ENCODE results near the gene TAB2. TPM values are rescaled to one million over a fixed set of nuclear protein-coding genes. Genes with fewer than 3 reads are reported as not detected.

The TAB2 gene
- total RNA-seq, 4 donors from 2014 or later, result 80.2 to 98.8 (median 91.2) TPM

DNA sequence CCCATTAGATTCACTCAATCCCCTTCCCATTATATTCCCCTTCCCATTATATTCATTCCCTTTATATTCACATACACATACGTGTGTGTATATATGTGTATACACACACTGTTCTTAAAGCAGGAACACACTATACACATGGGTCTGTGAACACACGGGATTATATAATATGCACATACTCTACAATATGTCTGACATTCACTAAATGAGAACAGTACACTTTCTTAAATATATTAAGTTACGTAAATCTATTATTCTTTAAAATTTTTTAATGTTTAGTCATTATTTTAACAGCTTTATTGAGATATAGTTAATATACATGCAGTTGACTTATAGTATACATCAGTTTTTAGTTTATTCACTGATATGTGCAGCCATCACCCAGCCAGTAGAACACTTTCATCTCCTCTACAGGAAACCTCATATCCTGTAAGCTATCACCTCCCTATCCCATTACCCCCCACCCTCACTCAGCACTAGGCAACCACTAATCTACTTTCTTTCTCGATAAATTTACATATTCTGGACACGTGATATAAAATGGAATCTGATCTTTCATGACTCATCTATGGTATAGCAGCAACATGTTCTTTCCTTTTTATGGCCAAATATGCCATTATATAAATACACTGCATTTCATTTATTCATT is 68.6 kb downstream of the TAB2 start:
- no peak for DNase-seq (ENCODE audit: extremely low spot score)
- TF ChIP-seq EP300 (IDR thresholded peaks at IDR 0.05), result no peak
- no peak for TF ChIP-seq POLR2AphosphoS5 (IDR thresholded peaks at IDR 0.05)
- TF ChIP-seq POLR2A (IDR thresholded peaks at IDR 0.05; ENCODE audit: low read depth), result no peak
- TF ChIP-seq, protein P1, sequence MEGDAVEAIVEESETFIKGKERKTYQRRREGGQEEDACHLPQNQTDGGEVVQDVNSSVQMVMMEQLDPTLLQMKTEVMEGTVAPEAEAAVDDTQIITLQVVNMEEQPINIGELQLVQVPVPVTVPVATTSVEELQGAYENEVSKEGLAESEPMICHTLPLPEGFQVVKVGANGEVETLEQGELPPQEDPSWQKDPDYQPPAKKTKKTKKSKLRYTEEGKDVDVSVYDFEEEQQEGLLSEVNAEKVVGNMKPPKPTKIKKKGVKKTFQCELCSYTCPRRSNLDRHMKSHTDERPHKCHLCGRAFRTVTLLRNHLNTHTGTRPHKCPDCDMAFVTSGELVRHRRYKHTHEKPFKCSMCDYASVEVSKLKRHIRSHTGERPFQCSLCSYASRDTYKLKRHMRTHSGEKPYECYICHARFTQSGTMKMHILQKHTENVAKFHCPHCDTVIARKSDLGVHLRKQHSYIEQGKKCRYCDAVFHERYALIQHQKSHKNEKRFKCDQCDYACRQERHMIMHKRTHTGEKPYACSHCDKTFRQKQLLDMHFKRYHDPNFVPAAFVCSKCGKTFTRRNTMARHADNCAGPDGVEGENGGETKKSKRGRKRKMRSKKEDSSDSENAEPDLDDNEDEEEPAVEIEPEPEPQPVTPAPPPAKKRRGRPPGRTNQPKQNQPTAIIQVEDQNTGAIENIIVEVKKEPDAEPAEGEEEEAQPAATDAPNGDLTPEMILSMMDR (IDR thresholded peaks at IDR 0.05), result no peak
- no peak overlapping the region for H3K4me3 ChIP-seq
- intact Hi-C loops (cut with DNase I), result no loop called here
- 96% methylated on average over 5 of the region's 5 CpGs for WGBS
- no peaks in the 10 kb centered on the region for H3K9me3 ChIP-seq
- no peak overlapping the region for H3K27ac ChIP-seq (replicated peaks in 1 of 4)
- H3K4me1 ChIP-seq, result peaks cover 0 to 18% (median 12%) of the 10 kb centered on the region in 4 donors
- peaks cover 0 to 16% (median 8%) of the 10 kb centered on the region in 4 donors for H3K36me3 ChIP-seq
- H3K27me3 ChIP-seq, result no peaks in the 10 kb centered on the region

DNA sequence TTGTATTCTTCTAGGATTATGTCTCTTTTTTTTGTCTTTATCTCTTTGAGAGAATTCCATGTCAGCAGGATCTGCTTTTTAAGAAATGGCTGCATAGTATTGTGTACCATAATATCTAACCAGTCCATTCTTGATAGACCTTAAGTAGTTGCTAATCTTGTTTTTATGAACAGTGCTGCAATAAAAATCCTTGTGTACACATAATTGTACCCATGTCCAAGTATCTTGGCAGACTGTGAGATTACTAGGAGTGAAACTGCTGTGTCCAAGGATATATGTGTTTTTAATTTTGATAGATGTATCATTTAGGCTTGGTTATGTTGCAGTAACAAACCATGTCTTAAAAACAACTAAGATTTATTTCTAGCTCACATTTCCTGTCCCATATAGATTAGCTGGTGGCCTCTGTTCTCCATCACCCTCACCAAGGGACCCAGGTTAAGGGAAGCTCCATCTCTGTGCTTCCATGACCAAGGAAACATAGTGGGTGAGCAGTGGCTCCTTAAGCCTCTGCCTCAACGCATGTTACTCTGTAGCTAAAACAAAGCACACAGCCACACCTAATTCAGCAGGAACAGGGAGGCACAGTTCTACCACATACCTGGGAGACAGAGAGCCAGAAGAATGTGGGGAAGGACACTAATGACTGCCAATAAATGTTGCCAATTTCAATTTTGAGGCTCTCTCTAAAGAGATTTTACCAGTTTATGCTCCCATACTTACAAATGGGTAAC is 70.4 kb downstream of the TAB2 start:
- intact Hi-C loops (cut with DNase I), result no loop called here
- no peaks in the 10 kb centered on the region for H3K27me3 ChIP-seq
- 92% methylated on average over 1 of the region's 1 CpG for WGBS

DNA sequence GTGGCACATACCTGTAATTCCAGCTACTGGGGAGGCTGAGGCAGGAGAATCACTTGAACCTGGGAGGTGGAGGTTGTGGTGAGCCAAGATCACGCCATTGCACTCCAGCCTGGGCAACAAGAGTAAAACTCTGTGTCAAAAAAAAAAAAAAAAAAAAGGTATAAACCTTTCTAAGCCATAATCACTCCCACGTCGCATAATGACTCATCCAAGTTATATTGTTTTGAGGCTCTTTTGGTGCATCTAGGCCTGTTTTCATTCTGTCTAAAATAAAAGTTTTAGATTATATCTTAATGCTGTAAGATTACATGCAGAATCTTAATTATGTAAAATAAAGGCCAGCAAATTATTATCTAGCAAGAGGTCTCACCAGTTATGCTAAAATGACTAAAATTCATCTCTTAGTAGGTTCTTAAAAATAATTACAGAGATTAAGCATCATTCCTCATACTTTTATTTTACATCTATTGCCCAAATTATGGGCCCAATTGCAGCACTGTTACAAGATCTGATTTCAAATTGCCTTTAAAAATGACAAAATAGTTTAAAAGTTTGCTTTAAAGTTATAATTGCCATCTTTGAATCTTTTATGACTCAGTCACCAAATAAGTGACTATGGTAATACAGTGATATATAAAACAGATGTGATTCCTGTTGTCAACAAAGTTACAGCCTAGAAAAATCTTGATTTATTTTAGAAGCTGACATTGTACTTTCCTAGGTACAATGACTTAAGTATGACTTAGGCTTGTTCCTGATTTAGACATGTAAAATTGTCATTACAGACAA is 72.2 kb downstream of the TAB2 start:
- no peaks in the 10 kb centered on the region for H3K9me3 ChIP-seq
- H3K4me1 ChIP-seq, result peaks cover 0 to 20% (median 15%) of the 10 kb centered on the region in 4 donors
- no peak overlapping the region for H3K4me3 ChIP-seq
- 93% methylated on average over 3 of the region's 3 CpGs for WGBS
- DNase-seq (ENCODE audit: extremely low spot score), result no peak
- H3K27me3 ChIP-seq, result no peaks in the 10 kb centered on the region
- H3K36me3 ChIP-seq, result no peaks in the 10 kb centered on the region
- intact Hi-C loops (cut with DNase I), result no loop called here
- no peak for TF ChIP-seq EP300 (IDR thresholded peaks at IDR 0.05)
- TF ChIP-seq, protein P1 (IDR thresholded peaks at IDR 0.05), result no peak
- TF ChIP-seq POLR2A (IDR thresholded peaks at IDR 0.05; ENCODE audit: low read depth), result no peak
- TF ChIP-seq POLR2AphosphoS5 (IDR thresholded peaks at IDR 0.05), result no peak
- H3K27ac ChIP-seq (replicated peaks in 1 of 4), result no peak overlapping the region

More for the DNA sequence above, 70.4 kb downstream of the TAB2 start:
- no peak for DNase-seq (ENCODE audit: extremely low spot score)
- no peak for TF ChIP-seq EP300 (IDR thresholded peaks at IDR 0.05)
- TF ChIP-seq, protein P1 (IDR thresholded peaks at IDR 0.05), result no peak
- TF ChIP-seq POLR2AphosphoS5 (IDR thresholded peaks at IDR 0.05), result no peak
- H3K4me3 ChIP-seq, result no peak overlapping the region
- H3K4me1 ChIP-seq, result peaks cover 0 to 18% (median 12%) of the 10 kb centered on the region in 4 donors
- peaks cover 0 to 5% (median 2%) of the 10 kb centered on the region in 4 donors for H3K36me3 ChIP-seq
- no peaks in the 10 kb centered on the region for H3K9me3 ChIP-seq
- no peak overlapping the region for H3K27ac ChIP-seq (replicated peaks in 1 of 4)

DNA sequence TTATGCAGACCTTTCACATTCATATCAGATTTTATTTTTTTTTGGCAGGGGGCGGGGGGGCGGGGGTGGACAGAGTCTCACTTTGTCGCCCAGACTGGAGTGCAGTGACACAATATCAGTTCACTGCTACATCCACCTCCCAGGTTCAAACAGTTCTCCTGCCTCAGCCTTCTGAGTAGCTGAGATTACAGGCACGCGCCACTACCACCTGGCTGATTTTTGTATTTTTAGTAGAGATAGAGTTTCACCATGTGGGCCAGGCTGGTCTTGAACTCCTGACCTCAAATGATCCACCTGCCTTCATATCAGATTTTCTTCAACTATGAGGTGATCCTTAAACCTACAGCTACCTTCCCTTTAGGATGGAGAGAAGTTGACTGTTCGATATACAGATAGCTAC is 74.6 kb downstream of the TAB2 start:
- H3K4me3 ChIP-seq, result no peak overlapping the region
- no peak overlapping the region for H3K27ac ChIP-seq (replicated peaks in 1 of 4)
- no peak for DNase-seq (ENCODE audit: extremely low spot score)
- TF ChIP-seq POLR2AphosphoS5 (IDR thresholded peaks at IDR 0.05) (no peak), EP300 (IDR thresholded peaks at IDR 0.05) (no peak)
- TF ChIP-seq, protein P1 (IDR thresholded peaks at IDR 0.05), result no peak
- 99% methylated on average over 6 of the region's 6 CpGs for WGBS
- H3K36me3 ChIP-seq, result no peaks in the 10 kb centered on the region
- H3K4me1 ChIP-seq, result peaks cover 0 to 23% (median 17%) of the 10 kb centered on the region in 4 donors
- intact Hi-C loops (cut with DNase I), result no loop called here
- no peaks in the 10 kb centered on the region for H3K9me3 ChIP-seq
- no peaks in the 10 kb centered on the region for H3K27me3 ChIP-seq

All from esophagus muscularis mucosa (tissue), 4 donors.